RWPE2 (cell line): ENCODE measurements around the gene TCERG1L.

Experiments used
- ATAC-seq: fragments of 200-7000 bp; cut with Tn5 transposase; 3 replicates; pipeline ENCODE4 v1.9.1; 2021; ENCODE audit warnings: low read depth
- DNase-seq: peaks from one replicate; pipeline ENCODE4 v3.0.0-alpha.2; 2020; ENCODE audit warnings: low spot score
- H3K27ac ChIP-seq: fragments of 450-650 bp; 2 replicates; pipeline ENCODE4 v1.5.1; 2017; ENCODE audit warnings: mild to moderate bottlenecking; ENCODE audit not compliant: poor library complexity, severe bottlenecking
- H3K27me3 ChIP-seq: fragments of 250-450 bp; sonication (Bioruptor Pico); 2 replicates; pipeline ENCODE4 v1.5.1; 2021; ENCODE audit warnings: mild to moderate bottlenecking, moderate library complexity; ENCODE audit not compliant: insufficient read depth, poor library complexity, severe bottlenecking
- H3K36me3 ChIP-seq: fragments of 250-450 bp; sonication (Bioruptor Pico); 2 replicates; pipeline ENCODE4 v1.5.1; 2020; ENCODE audit warnings: low read depth, mild to moderate bottlenecking, moderate library complexity
- H3K4me1 ChIP-seq: fragments of 250-450 bp; sonication (Bioruptor Pico); 2 replicates; pipeline ENCODE4 v1.5.1; 2021; ENCODE audit warnings: mild to moderate bottlenecking, moderate library complexity; ENCODE audit not compliant: insufficient read depth, poor library complexity, severe bottlenecking
- H3K4me3 ChIP-seq: fragments of 250-450 bp; sonication (Bioruptor Pico); 2 replicates; pipeline ENCODE4 v1.5.1; 2021; ENCODE audit warnings: mild to moderate bottlenecking, moderate library complexity; ENCODE audit not compliant: severe bottlenecking
- H3K9me3 ChIP-seq: fragments of 250-450 bp; sonication (Bioruptor Pico); 2 replicates; pipeline ENCODE4 v1.5.1; 2021; ENCODE audit warnings: mild to moderate bottlenecking, moderate library complexity; ENCODE audit not compliant: severe bottlenecking
- CTCF ChIP-seq: fragments of 450-650 bp; IDR thresholded peaks from one replicate; pipeline ENCODE4 v1.5.1; 2017; ENCODE audit warnings: mild to moderate bottlenecking, moderate library complexity; ENCODE audit not compliant: poor library complexity, severe bottlenecking

Gene TCERG1L

GRCh38 chr10:131055437-131055836 is 256.1 kb downstream of the TCERG1L start:
- Histone ChIP-seq H3K27me3 (no peaks in the 10 kb centered on the region), H3K9me3 (peaks cover 5% of the 10 kb centered on the region), H3K4me3 (no peak overlapping the region), H3K27ac (no peak overlapping the region), H3K4me1 (no peaks in the 10 kb centered on the region), H3K36me3 (no peaks in the 10 kb centered on the region)
- ATAC-seq (no peak), DNase-seq (no peak)
- no peak for TF ChIP-seq CTCF

GRCh38 chr10:131053192-131053591 is 258.3 kb downstream of the TCERG1L start:
- H3K27ac ChIP-seq = no peak overlapping the region
- ATAC-seq (no peak), DNase-seq (no peak)
- no peaks in the 10 kb centered on the region for H3K4me1 ChIP-seq
- no peaks in the 10 kb centered on the region for H3K27me3 ChIP-seq
- H3K36me3 ChIP-seq = no peaks in the 10 kb centered on the region
- no peak overlapping the region for H3K4me3 ChIP-seq
- H3K9me3 ChIP-seq = peaks cover 5% of the 10 kb centered on the region
- TF ChIP-seq CTCF = no peak

GRCh38 chr10:131050162-131050766 is 261.3 kb downstream of the TCERG1L start:
- no peaks in the 10 kb centered on the region for H3K36me3 ChIP-seq
- H3K4me3 ChIP-seq = no peak overlapping the region
- DNase-seq = no peak
- H3K4me1 ChIP-seq = no peaks in the 10 kb centered on the region
- no peaks in the 10 kb centered on the region for H3K27me3 ChIP-seq
- no peak for ATAC-seq
- H3K9me3 ChIP-seq = peaks cover 5% of the 10 kb centered on the region
- H3K27ac ChIP-seq = no peak overlapping the region
- no peak for TF ChIP-seq CTCF

- no peak for TF ChIP-seq CTCF
- H3K9me3 ChIP-seq = peaks cover 5% of the 10 kb centered on the region
- DNase-seq (no peak), ATAC-seq (no peak)
- H3K4me3 ChIP-seq = no peak overlapping the region
- H3K36me3 ChIP-seq = no peaks in the 10 kb centered on the region
- no peaks in the 10 kb centered on the region for H3K4me1 ChIP-seq
- no peaks in the 10 kb centered on the region for H3K27me3 ChIP-seq
- H3K27ac ChIP-seq = no peak overlapping the region
Observed at GRCh38 chr10:131049016-131049415, 262.5 kb downstream of the TCERG1L start.

- Histone ChIP-seq H3K4me3 (no peak overlapping the region), H3K27me3 (no peaks in the 10 kb centered on the region), H3K36me3 (no peaks in the 10 kb centered on the region), H3K27ac (no peak overlapping the region), H3K9me3 (peaks cover 5% of the 10 kb centered on the region), H3K4me1 (no peaks in the 10 kb centered on the region)
- ATAC-seq (no peak), DNase-seq (no peak)
- no peak for TF ChIP-seq CTCF
Observed at GRCh38 chr10:131048606-131049005, 262.9 kb downstream of the TCERG1L start.
